Activated effector memory CD4-positive, alpha-beta T cell treated with Interleukin-2 at 50 U/mL for 16 hours (primary cell): ENCODE data around the gene MEFV.

ENCODE experiments used
- DNase-seq: peaks from one replicate; pipeline ENCODE4 v3.0.0-alpha.2; 2020

MEFV gene

DNA sequence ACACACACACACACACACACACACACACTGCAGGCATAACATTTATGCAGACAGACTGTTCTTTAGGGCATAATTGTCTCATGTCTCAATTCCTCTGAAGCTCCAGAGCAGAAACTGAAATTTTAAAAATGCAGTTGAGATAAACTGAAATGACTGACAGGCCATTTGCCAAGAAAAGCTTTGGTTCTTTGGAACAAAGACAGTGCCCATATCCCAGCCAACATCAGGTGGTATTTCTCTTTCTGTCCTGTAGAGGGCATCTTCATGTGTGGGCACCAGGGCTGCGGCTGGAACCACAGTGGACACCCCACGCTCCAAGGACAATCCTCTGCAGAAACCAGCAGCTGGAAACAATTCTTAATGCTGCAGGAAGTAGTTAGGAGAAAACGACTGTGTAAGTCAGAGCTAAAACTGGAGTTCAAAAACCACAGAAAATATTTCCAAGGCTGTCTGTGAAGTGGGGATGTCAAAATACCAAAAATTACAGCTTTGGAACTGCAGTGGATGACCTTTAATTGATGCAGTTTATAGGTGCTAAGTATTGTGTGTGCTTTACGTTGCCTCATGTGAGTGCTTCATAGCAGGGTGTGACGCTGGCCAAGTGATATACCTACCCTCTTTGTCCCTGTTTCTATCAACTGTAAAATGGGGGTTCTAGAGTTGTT, 10.6 kb upstream of the MEFV start:
- no peak for DNase-seq

DNA sequence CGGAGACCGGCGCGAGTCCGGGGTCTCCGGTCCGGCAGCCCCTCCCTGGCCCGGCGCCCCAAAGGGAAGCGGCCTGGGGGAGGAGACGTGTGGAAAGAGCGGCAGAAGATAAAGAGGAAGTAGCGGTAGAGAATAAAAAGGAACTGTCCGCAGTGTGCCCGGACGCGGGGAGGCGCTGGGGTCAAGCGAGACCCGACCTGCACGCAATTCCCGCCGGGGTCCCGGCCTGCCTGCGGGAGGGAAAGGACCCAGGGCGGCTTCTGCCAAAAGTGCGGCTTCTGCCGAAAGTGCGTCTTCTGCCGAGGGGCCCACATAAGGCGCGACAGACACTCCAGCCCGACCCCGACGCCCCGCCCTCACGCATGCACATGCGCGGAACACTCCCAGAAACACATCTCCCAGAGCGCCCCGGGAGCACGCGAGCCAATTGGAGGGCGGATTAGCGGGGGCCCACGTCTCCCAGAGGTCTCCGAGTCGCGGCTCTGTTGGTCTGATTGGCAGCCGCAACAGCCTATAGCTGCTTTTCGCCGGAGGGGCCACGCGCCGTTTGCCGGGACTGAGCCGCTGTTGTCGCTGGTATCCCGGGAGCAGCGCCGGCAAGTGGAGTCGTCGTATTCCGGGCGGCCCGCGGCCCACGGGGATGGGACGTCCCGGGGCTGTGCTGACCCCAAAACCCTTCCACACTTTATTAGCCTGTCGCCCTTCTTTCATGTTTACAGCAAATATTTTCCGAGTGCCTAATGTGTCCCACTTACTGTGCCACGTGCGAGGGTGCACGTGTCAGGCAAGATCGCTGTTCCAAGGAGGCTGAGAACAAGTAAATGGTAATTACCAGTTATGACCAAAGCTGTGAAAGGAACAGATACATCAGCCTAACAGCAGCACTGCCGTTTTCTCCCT, 8.0 kb upstream of the MEFV start:
- peak; percentile 95 for DNase-seq

DNA sequence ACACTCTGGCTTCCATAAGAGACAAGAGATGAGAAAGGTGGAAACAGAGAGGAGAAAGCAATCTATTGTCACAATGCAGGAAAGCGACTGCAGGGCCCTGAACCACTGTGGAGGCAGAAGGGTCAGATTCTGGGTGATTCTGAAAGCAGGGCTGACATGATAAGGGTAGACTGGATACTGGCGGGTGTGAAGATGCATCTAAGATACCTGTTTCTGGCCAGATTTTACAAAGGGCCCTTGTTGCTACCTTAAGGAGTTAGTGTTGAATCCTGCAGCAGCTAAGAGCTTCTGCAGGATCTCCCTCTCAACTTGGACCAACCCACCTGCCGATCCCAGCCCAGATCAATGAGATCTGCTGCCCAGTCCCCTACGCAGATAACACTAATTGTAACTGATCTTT, 6.1 kb upstream of the MEFV start:
- DNase-seq, result no peak

DNA sequence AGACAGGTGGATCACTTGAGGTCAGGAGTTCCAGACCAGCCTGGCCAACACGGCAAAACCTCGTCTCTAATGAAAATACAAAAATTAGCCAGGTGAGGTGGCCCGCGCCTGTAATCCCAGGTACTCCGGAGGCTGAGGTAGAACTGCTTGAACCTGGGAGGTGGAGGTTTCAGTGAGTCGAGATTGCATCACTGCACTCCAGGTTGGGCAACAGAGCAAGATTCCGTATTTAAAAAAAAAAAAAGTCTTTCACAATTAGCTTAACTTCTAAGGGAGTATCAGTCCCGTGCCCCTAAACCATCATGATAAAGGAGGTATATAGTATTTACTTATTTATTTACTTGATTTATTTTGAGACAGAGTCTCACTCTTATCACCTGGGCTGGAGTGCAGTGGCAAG, 3.4 kb upstream of the MEFV start:
- DNase-seq, result no peak

DNA sequence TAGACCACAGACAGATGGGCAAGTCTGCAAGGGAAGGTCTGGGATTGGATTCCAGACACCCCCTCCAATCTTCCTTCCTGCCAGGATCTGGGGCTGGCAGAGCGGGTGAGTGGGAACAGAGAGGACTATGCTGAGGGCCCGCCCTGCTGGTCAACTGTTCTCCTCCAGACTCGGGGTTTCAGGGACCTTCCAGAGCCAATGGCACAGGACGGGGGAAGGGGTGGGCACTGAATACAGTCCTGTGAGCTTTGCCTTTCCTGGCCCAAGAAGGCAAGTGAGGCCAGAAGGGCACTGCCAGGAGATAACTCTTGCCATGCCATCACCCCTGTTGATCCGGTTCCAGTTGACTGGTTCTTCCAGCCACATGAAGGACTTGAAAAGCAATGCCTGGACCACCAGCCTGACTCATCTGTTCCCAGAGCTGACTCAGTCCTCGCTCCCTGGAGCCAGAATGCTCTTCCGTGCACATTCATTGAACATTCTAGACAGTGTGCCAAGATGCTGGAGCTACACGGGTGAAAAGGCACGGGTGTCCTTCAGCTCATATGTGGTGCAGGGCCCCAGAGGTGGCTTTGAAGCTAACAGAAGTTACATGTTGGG, 533 bp upstream of the MEFV start:
- DNase-seq, result no peak

DNA sequence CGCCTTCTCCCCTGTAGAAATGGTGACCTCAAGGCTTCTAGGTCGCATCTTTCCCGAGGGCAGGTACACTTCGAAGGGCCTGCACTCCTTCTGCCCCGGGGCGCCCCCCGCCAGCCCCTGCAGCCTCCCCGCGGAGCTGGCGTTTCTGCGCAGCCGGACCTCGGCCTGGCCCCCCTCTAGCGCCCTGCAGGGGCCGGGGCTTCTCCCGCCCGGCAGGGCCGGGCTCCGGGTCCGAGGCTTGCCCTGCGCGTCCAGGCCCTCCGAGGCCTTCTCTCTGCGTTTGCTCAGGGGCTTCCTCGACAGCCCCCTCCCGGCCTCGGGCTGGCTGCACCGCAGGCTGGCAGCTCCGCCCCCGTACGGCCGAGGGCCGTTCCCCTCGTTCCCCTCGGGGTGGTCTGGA, 2.1 kb downstream of the MEFV start:
- DNase-seq, result no peak

DNA sequence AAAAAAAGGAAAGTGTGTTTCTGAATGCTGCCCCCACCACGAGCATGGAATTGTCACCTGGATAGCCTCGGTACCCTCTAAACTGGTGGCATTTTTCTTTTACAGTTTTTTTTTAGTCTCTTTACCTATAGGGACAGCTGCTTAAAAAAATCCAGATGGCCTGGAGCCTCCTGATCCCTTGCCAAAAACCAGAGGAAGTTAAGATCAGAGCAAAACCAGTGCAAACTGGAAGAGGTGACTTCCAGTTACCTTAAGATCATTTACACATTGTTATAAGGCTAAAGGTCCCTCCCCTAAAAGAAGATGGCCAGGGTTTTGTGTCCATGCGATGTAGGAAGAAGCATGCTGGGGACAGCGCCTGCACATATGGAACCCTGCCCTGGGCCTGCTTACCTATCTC, 3.5 kb downstream of the MEFV start:
- no peak for DNase-seq

DNA sequence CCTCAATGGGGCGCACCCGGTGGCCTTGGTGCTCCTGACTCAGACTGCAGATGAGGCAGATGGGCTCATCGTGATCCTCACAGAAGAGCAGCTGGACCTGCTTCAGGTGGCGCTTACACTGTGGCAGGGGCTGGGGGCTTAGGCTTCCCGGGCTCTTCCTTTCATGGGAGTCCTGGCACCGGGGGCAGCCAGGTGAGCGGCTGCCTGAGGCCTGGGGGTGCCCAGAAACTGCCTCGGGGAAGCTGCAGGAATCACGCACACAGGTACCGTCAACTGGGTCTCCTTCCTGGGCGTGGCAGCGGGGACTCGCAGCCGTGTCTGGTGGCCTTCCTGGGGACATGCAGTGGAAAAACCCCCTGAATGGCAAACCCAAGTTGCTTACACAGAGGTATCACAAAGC, 7.0 kb downstream of the MEFV start:
- DNase-seq, result no peak

DNA sequence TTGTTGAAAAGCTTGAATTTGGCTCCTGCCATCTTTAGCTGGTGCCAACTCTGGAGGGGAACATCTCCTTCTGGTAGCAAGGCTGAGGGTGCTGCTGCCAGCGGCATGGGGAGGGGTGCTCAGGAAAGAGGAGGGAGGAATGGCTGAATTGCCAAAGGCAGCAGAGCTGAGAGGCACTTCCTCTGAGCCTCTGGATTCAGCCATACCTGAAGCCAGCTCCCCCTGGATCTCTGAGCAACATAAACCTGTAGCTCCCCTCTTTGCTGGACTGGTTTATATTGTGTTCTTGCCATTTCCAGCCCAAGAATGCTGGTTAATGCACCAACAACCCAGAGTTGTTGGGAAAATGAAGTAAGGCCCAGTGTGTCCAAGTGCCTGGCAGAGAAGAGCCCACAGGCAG, 7.4 kb downstream of the MEFV start:
- DNase-seq, result no peak

DNA sequence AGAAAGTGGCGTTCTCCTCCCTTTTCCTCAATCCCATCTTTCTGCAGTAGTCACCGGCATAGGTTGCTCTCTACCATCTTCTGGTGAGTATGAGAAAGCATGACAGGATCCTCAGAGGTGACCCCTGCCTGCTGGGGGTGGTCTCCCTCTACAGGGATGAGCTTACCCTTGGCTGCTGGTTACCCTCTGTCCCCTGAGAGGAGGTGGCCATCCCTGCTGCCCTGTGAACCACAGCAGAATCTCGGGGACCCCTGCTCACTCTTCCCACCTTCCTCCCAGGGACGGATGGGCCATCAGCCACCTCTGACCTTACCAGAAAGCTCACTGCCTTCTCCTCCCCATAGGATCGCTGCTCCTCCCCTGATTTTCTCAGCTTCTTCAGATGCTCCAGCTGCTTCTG, 7.8 kb downstream of the MEFV start:
- DNase-seq, result no peak

DNA sequence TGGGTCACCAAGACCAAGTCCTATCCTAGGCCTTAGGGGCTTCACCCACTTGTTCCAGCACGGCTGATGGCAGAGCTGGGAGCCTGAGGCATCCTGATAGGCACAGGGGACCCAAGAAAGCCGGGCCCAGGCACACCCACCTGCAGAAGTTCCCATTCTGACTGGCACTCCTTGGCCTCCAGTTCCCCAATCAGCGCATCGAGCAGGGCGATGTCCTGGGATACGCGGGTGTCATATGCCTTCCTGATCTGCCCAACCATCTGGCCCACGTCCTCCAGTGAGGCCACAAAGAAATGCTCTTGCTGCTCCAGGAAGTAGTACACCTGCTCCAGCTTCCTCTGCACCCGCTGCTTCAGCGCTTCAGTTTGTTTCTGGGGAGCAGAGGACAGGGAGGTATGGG, 9.6 kb downstream of the MEFV start:
- DNase-seq, result no peak

DNA sequence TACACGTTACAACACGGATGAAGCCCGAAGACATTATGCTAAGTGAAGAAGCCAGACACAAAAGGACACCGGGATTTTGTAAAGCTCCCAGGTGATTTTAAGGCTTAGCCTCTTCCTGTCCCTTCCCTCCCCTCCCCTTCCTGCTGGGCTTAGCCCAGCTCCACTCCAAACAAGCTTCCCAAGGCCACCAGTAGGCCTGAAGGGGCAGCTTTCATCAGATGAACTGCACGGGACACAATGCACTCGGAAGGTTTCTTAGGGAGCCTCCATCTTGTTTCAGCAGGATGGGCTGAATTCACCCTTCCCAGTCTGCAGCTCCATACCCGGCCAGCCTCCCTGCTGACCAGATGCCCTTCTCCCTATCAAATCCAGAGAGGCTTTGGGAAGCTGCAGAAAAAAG, 10.4 kb downstream of the MEFV start:
- DNase-seq, result no peak

DNA sequence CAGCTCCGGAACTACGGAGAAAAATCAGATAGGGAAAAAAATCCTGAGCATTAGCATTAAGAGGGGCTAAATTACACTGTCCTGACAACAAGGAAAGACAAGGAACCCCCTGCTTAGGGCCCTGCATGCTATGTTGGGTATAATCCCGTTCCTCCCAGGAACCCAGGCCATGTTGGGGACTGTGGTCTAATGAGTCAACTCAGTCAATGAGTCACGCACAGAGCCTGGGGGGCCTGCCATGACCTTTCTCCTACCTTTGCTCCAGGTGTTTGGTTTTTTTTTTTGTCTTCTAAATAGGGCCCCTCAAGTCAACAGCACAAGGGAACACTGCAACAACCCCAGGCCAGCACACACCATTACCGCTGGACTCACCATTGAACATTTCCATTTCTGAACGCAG, 12.6 kb downstream of the MEFV start:
- DNase-seq, result no peak

DNA sequence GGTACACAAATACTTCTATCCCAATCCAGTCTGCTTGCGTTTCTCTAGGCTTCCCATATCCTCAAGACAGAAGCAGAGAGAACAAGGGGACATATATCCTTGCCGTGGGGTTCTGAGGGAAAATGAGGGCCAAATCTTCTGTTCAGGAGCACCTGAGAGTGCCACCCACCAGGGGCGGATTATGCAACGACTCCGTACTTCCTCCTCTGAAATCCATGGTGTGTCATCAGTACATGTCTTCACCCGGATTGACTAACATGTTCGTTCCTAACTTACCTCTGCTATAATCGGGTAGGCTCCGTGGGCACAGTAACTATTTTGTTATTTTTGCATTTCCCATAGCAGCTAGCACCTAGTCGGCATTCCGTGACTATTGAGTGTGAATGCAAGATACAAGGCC, 13.7 kb downstream of the MEFV start:
- DNase-seq, result no peak

DNA sequence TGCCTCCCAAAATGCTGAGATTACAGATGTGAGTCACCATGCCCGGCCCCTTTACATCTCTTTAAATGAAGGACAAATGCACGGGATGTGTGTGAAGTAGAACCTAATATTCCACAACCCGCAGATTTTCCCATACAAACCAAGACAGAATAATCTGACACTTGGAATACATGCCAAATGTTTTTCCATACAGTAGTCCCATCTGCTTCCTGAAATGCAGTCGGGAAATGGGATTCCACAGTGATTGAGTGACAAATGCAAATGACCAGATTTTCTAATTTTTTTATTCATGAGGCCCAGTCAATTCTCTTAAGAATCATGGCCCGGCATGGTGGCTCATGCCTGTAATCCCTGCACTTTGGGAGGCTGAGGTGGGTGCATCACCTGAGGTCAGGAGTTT, 14.7 kb downstream of the MEFV start:
- DNase-seq, result no peak

DNA sequence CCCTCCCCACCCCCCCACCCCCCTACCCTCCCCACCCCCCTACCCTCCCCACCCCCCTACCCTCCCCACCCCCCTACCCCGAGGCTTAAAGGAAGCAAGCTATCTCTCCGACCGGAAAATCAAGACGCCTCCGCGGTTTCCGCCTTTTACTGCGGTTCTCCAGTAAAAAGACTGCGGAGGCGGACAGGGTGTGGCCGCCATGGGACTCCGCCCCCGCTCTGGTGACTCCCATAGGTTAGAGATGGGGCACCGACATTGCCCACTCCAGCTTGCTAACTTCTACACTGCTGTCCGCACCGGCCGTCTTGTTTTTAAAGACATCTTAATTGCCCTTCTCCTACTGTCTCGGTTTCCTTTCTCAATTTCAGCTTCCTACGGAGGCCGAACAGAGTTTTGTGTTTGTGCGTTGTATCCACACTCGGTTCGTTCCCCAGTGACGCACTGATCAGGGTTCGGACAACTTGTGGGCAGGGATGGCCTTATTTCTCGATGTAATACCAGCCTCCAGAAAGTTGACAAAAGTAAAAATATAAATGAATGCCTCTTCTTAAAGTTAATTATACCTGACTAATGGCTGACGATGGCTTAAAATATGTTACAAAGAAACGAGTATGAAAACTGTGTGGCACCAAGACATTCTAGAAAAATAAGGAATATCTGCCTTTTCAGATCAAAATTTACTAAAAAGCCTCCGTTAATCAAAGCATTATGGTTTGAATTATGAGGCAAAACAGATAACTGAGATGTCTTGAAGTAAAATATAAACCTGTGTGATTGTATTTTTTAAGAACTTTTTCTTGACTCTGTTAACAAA, 20.4 kb downstream of the MEFV start:
- DNase-seq, result peak; percentile 33

DNA sequence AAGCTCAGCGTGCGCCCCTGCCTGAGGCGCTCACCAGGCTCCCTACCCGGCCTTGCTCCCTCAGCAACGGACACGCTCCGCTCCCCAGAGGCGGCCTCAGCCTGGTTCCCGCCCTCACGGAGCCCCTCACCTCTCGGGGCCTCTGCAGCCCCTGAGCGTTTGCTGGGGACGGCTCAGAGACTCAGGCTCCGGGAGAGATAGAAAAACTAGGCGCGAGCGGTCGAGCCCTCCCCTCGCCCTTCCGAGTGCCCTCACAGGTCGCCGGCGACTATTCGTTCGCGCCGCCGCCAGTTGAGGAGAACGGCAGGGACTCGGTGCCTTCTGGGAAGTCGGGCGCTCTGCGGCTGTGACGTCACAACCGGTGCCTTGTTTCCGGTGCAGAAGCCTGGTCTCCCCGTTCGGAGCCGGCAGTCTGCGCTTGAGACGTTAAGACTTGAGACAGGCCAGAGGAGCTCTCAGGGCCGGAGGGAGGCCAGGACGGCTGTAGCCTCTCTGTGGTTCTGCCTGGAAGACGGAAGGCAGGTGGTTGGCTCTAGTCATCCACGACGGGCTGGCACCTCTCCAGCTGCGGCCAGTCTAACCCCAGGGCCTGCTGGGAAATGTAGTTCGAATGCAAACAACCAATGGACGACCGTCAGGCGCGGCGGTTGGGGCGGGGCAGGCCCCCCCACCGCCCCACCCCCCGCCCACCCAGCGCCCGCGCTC, 21.4 kb downstream of the MEFV start, which contains the start of gene ZNF200:
ZNF200 (minus strand) TSS at position 302 of the 705 bp plus-strand sequence. CDS start 1,403 bp downstream, outside the sequence.
- peak; percentile 87 for DNase-seq

DNA sequence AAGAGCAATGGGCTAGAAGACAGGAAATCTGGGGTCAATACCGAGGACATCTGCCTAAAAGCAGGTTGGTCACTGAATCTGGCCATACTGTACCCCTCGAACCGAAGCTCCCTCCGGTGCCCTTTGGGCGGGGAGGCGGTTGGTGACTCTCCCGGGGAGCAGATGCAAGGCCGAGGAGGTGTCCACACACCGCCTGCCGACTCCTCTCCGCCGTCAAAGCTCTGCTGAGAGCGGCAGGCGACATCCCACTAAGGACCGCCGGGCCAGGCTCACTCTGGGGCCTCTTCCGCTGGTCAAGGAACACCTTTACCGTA, 21.9 kb downstream of the MEFV start:
- no peak for DNase-seq

DNA sequence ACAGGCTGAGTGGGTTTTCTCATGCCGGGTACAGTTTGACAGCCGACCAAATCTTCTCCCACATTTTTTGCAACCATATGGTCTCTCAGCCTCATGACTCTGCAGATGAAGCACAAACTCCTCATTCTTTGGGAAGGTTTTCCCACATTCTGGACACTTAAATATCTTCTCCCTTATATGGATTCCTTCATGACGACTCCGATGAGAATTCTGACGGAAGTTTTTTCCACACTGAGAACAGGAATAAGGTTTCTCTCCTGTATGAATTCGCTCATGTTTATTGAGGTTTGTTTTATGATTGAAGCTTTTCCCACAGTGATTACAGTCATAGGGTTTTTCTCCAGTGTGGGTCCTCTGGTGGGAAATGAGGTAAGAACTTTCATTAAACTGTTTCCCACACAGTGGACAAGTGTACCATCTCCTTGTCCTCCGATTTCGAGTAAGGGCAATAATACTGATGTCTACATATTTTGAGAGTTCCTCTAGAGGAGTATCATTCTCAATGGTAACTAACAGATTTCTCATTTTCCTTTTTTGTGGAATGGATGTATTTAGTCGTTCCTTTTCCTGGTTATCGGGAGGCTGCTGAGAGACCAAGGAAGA, 32.4 kb downstream of the MEFV start:
- no peak for DNase-seq

DNA sequence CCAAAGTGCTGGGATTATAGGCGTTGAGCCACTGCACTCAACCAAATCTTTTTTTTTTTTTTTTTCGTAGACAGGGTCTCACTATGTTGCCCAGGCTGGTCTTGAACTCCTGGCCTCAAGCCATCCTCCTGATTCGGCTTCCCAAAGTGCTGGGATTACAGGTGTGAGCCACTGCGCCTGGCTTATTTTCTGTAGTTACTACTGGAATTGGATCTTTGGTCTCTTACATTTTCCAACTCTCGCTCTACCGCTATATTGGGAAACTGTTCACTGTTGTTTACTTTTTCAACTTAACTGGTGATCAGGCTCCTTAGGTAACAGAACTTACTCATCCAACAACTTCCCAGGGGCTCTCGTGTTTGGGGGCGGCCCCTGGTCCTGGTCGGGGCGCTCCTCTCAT, 35.6 kb downstream of the MEFV start:
- DNase-seq, result no peak

DNA sequence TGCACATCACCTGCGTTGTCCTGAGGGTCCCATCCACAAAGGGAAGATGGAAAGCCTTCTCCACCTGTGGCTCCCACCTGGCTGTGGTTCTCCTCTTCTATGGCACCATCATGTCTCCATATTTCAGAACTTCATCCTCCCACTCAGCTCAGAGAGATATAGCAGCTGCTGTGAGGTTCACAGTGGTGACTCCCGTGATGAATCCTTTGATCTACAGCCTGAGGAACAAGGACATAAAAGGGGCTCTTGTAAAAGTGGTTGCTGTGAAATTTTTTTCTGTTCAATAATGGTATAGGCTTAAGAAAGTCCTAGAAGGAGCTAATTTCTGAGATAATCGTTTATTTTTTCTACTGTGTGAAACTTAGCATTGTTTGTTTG, 40.2 kb downstream of the MEFV start:
- no peak for DNase-seq

DNA sequence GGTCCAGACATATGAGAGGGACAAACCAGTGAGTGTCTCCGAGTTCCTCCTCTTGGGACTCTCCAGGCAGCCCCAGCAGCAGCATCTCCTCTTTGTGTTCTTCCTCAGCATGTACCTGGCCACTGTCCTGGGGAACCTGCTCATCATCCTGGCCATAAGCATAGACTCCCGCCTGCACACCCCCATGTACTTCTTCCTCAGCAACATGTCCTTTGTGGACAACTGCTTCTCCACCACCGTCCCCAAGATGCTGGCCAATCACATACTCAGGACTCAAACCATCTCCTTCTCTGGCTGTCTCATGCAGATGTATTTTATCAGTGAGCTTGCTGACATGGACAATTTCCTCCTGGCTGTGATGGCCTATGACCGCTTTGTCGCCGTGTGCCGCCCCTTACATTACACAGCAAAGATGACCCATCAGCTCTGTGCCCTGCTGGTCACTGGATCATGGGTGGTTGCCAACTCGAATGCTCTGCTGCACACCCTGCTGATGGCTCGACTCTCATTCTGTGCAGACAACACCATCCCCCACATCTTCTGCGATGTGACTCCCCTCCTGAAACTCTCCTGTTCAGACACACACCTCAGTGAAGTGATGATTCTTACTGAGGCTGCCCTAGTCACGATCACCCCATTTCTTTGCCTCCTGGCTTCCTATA, 40.7 kb downstream of the MEFV start:
- no peak for DNase-seq
